IPS-20b (cell line): ENCODE results near the gene MAPKAPK3.

ENCODE experiments used
- H3K27ac ChIP-seq: one replicate; pipeline ENCODE4 v1.5.1; 2013; ENCODE audit warnings: low read length
- H3K27me3 ChIP-seq: 2 replicates; pipeline ENCODE4 v1.6.1; 2013; ENCODE audit warnings: mild to moderate bottlenecking, low read length, inconsistent platforms; ENCODE audit not compliant: insufficient read depth
- H3K36me3 ChIP-seq: 2 replicates; pipeline ENCODE4 v1.6.1; 2013; ENCODE audit warnings: low read depth, mild to moderate bottlenecking, inconsistent platforms, low read length, moderate library complexity; ENCODE audit not compliant: insufficient read depth
- H3K4me1 ChIP-seq: 2 replicates; pipeline ENCODE4 v1.6.1; 2013; ENCODE audit warnings: mild to moderate bottlenecking, control low read depth, inconsistent platforms, low read length, moderate library complexity; ENCODE audit not compliant: insufficient read depth
- H3K4me3 ChIP-seq: 2 replicates; pipeline ENCODE4 v1.5.1; 2013; ENCODE audit warnings: mild to moderate bottlenecking, low read length, inconsistent platforms
- H3K9ac ChIP-seq: 2 replicates; pipeline ENCODE4 v1.6.1; 2013; ENCODE audit warnings: low read depth, mild to moderate bottlenecking, inconsistent platforms, low read length, moderate library complexity
- H3K9me3 ChIP-seq: 2 replicates; pipeline ENCODE4 v1.6.1; 2013; ENCODE audit warnings: mild to moderate bottlenecking, low read depth, low read length, inconsistent platforms; ENCODE audit not compliant: insufficient read depth

Gene MAPKAPK3

DNA sequence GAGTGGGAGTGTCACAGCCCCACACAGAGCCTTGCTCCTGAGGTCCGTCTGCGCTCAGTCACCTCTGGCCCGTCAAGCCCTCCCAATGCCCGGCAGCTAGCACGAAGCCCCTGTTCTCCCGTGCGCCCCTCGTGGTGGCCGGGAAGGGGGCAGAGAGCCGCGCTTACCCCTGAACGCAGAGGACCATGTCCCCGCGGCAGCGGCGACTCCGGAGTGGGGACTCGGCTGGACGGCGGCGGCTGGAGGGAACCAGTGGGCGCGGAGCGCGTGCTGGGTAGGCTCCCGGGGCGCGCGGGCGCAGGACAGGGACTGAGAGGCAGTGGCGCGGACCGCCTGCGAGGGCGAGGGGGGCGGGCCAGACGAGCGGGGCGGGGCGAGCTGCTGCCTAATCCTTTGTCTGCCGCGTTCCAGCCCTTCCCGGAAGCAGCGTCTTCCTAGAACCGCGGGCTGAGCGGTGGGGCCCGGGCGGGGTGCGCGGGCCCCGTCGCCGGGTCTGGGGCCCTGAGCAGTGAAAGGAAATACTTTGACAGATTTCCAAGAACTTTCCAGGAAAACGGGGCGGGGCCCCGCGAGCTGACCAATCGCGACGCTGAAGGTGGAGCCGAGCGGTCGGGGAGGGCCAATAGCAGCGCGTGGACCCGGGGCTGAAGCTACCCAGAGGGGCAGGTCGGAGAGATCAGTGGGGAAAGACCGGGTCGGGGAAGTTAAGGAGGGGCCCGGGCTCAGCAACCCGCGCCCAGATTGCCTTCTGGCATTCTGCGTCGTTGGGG is 5.3 kb upstream of the MAPKAPK3 start, which contains the start of gene CISH:
TSS of gene CISH (minus strand) at position 311 of the 770 bp plus-strand sequence. CDS start at position 187, 124 bp downstream.
- H3K36me3 ChIP-seq: no peaks in the 10 kb centered on the region; the same call in 1 of the 2 replicates
- H3K9me3 ChIP-seq: no peaks in the 10 kb centered on the region
- peaks cover 54% of the 10 kb centered on the region for H3K27me3 ChIP-seq
- no peak within 1 kb of the TSS for H3K27ac ChIP-seq
- peak within 1 kb of the TSS; percentile 75 for H3K4me3 ChIP-seq
- peaks cover 4% of the 10 kb centered on the region; the same call in 1 of the 2 replicates for H3K4me1 ChIP-seq
- peak within 1 kb of the TSS; percentile 74; the same call in 1 of the 2 replicates for H3K9ac ChIP-seq

DNA sequence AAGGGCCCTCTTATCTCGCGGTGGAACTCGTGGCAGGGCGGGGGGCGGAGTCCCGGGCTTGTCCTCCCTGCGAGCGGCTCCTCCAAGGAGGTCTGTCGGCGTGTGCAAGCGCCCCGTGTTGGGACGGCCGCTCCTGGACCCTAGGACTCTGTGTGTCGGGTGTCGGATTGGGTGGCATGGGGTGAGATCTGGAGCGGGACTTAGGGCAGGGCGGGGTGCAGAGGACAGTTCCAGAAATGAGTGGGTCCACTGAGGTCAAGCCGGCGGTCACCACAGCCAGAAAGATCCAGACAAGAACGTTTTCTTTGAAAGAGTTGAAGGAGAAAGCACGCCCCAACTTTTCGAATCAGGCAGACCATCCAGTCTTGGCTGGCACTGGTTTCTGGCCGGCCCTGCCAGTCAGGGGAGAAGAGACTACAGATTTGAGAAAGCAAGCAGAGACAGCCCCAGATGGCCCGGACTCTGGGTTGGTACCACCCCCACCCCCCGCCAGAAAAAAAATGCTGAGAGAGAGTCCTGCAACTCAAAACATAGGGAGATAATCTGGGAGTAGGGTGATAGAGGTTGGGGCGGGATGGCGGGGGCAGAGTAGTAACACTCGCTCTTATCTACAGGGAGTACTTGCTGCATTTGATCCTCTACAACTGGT is 4.6 kb upstream of the MAPKAPK3 start:
- H3K4me3 ChIP-seq: peak overlapping the region; percentile 75
- no peaks in the 10 kb centered on the region; the same call in 1 of the 2 replicates for H3K36me3 ChIP-seq
- H3K4me1 ChIP-seq: peaks cover 4% of the 10 kb centered on the region; the same call in 1 of the 2 replicates
- H3K27ac ChIP-seq: no peak overlapping the region
- H3K27me3 ChIP-seq: peaks cover 54% of the 10 kb centered on the region
- peak overlapping the region; percentile 62; the same call in 1 of the 2 replicates for H3K9ac ChIP-seq
- H3K9me3 ChIP-seq: no peaks in the 10 kb centered on the region

DNA sequence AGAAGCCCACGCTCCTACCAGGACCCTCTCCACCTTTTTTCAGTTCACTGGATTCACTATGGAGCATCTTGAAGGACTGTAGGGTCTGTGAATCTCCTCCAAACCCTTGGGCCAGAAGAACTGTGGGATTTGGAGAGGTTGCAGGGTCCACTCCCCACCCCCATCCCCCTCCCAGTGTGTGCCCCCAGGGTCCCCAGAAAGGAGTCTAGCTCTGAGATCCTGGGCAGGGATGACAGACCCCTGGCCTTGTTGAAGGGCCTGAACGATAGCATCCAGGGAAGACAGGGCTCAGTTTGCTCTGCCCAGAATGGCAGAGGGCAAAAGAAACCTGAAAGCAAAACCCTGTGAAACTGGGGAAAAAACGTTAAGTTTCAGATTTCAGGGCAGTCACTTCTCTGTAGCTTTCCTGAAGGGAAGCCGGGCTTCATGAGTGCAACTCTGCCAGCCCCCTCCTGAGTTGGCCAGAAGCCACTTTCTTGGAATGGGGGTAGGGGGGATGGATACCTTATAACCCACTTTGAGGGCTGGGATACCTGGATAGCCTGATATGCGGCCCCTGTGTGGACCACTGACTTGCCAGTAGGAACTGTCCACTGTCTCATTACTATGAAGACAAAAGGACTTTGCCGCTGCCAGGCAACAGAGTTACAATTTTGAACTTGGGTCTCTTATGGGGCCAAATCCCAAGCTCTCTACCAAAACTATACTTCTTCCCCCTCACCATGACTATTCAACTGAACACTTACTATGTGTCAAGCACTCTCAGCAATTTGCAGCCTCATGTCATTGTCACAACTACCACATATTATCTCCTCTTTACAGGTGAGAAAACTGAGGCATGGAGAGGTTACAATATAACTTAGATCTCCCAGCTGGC is 3.7 kb upstream of the MAPKAPK3 start:
- Histone ChIP-seq H3K36me3 (no peaks in the 10 kb centered on the region), H3K4me3 (no peak overlapping the region), H3K4me1 (peaks cover 8% of the 10 kb centered on the region), H3K27me3 (peaks cover 62% of the 10 kb centered on the region), H3K27ac (no peak overlapping the region), H3K9me3 (no peaks in the 10 kb centered on the region), H3K9ac (no peak overlapping the region)

DNA sequence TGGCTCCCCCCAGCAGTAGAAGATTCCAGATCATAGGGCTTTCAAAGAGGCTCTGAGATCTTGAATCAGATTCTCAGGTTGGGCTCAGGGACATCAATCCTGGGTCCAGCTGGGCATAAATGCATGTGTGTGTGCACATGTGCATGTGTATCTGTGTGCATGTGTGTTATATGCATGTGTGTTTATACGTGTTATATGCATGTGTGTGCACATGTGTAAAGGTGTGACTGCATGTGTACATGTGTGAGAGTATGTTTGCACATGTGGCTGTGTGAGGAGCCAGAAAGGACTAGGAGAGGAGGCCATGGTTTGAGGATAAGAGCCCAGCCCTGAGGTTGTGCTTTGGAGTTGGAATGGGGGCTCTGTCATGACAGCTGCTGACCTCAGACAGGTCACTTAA is 1.8 kb upstream of the MAPKAPK3 start:
- Histone ChIP-seq H3K9me3 (no peaks in the 10 kb centered on the region), H3K4me3 (no peak overlapping the region), H3K9ac (no peak overlapping the region), H3K36me3 (no peaks in the 10 kb centered on the region), H3K4me1 (peaks cover 8% of the 10 kb centered on the region), H3K27me3 (peaks cover 54% of the 10 kb centered on the region), H3K27ac (no peak overlapping the region)

DNA sequence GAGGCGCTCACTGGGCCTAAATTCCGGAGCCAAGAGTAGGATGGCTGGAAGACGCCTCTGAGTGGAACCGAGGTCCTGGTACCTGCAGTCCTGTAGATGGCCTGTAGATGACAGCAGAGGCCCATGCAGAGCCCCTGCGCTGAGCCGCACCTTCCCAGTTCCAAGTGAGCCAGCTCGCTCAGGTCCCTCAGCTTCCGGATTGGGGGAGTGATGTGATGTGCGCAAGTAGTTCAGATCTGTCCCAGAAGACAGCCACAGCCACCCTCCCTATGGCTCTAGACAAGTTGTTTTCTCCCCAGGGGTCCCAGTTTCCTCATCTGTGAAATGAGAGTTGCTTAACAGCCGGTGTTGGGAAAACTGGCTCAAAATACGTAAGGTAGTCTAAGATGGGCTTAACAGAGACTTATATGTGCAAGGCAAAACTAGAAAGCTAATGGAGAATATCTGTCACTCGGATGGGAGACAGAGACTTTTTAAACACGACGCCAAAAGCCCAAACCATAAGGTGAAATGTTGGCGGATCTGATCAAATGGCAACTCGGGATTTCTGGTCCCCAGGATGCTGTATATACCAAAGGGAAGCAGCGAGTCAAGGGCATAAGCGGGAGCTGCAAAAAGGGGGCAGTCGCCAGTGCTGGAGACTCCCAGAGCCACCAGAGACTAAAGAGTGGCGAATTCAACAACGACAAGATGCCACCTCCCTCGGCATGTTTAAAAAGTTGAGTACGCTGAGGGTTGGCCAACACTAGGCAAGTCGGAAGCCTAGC is 765 bp upstream of the MAPKAPK3 start:
- peaks cover 44% of the 10 kb centered on the region for H3K27me3 ChIP-seq
- peak overlapping the region; percentile 0; the same call in 1 of the 2 replicates for H3K9ac ChIP-seq
- no peaks in the 10 kb centered on the region for H3K9me3 ChIP-seq
- H3K4me1 ChIP-seq: peaks cover 8% of the 10 kb centered on the region
- no peak overlapping the region for H3K27ac ChIP-seq
- H3K36me3 ChIP-seq: no peaks in the 10 kb centered on the region
- H3K4me3 ChIP-seq: peak overlapping the region; percentile 78

DNA sequence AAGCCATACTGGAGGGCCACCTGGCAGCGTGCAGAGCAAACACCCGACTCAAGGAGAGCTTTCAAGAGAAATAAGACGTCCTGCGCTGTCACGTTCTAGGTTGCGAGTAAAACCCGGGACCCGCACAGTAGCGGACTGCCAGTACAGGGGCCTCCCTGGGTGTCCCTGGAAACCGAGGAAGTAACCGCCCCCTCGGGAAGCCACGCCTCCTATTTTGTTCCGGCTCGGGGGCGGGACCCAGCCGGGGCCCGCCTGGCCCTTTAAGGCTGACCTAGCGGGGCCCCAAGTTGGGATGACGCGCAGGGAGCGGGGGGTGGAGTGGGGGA is 218 bp upstream of the MAPKAPK3 start:
- no peaks in the 10 kb centered on the region for H3K36me3 ChIP-seq
- no peak overlapping the region for H3K27ac ChIP-seq
- peak overlapping the region; percentile 78 for H3K4me3 ChIP-seq
- H3K9ac ChIP-seq: peak overlapping the region; percentile 0; the same call in 1 of the 2 replicates
- H3K4me1 ChIP-seq: peaks cover 8% of the 10 kb centered on the region
- H3K9me3 ChIP-seq: no peaks in the 10 kb centered on the region
- peaks cover 42% of the 10 kb centered on the region for H3K27me3 ChIP-seq

DNA sequence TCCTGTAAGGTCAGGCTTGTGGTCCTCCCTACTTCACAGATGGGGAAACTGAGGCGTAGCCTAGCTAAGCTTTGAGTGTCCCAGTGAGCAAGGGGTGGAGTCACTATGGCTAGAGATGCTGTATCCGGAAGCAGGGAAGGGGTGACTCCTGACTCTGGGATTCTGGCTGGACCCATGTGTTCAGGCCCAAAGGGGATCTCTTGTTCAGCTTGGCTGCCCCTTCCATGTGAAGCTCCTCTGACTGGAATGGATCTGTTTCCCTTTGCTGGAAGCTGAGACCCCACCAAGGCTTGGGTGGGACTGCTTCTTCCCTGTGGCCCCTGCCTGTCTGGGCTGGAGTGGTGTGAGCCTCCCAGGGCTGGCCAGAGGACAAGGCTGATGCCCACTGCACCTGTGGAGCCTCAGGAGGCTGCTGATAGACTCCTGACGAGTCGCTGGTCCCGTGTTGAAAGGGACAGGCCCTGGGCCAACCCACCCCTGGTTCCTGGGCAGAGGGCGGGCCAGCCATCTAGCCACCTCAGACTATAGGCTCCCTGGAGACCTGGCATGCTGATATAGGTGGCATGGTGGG is 1.0 kb downstream of the MAPKAPK3 start:
- Histone ChIP-seq H3K36me3 (peaks cover 6% of the 10 kb centered on the region; the same call in 1 of the 2 replicates), H3K9ac (peak overlapping the region; percentile 87; the same call in 1 of the 2 replicates), H3K4me3 (peak overlapping the region; percentile 74), H3K27ac (no peak overlapping the region), H3K4me1 (peaks cover 6% of the 10 kb centered on the region), H3K9me3 (no peaks in the 10 kb centered on the region), H3K27me3 (peaks cover 33% of the 10 kb centered on the region)

DNA sequence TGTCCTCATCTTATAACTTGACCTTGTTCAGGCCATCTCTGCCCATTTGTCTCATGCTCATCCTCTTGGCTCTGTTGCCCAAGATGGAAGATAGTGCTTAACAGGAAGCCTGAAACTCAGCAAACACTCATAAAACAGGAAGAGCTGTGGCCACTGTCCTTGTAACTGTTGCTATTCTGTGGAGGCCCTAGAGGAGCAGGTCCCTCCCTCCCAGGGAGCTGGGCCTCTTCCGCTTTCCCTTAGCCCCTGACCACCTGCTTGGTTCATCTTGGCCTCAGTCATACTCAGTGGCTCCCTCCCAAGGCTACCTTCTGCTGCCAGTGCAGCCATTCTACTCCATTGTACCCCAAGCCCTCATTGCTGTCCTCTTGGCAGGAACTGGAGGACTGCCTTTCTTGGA is 3.5 kb downstream of the MAPKAPK3 start:
- Histone ChIP-seq H3K27me3 (peaks cover 18% of the 10 kb centered on the region; the same call in 1 of the 2 replicates), H3K27ac (no peak overlapping the region), H3K9me3 (no peaks in the 10 kb centered on the region), H3K36me3 (peaks cover 6% of the 10 kb centered on the region; the same call in 1 of the 2 replicates), H3K9ac (no peak overlapping the region), H3K4me3 (no peak overlapping the region), H3K4me1 (peaks cover 13% of the 10 kb centered on the region)

DNA sequence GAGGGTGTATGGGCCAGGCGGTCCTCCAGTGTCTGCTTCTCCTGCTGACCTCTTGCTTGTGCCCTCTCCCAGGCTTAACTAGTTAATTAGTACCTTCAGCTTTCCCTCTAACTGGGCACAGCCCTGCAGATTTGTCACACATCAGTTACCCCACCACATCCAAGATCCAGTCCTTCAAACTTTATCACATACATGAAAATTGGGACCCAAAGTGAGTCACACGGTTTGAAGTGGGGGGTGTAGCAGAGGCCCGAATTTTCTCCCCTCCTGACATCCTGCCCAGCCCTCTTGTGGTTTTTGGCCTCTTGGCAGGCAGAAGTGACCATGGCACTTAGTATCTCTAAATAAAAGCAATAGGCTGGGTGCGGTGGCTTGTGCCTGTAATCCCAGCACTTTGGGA is 3.9 kb downstream of the MAPKAPK3 start:
- peaks cover 14% of the 10 kb centered on the region; the same call in 1 of the 2 replicates for H3K27me3 ChIP-seq
- peaks cover 6% of the 10 kb centered on the region; the same call in 1 of the 2 replicates for H3K36me3 ChIP-seq
- no peak overlapping the region for H3K27ac ChIP-seq
- H3K9ac ChIP-seq: no peak overlapping the region
- peaks cover 16% of the 10 kb centered on the region for H3K4me1 ChIP-seq
- H3K4me3 ChIP-seq: no peak overlapping the region
- no peaks in the 10 kb centered on the region for H3K9me3 ChIP-seq

DNA sequence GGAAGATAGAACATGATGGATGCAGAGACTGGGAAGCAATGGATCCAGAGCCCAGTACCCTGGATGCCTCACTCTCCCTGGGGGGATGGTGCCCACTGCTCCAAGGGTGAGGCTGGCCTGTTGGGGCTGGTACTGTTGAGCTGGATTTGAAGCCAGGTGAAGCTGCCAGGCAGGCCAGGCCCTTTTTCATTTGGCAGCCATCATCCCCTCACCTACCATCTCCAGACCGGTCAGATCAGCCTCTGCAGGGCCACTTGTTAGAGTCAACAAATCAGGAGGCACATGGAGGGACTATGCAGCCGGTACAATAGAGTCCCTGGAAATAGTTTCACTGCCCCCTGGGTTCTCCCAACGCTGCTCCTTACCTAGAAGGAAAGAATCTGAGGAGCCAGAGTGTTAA is 5.9 kb downstream of the MAPKAPK3 start:
- Histone ChIP-seq H3K27me3 (peaks cover 2% of the 10 kb centered on the region; the same call in 1 of the 2 replicates), H3K27ac (no peak overlapping the region), H3K9me3 (no peaks in the 10 kb centered on the region), H3K9ac (no peak overlapping the region; the same call in 1 of the 2 replicates), H3K36me3 (peaks cover 6% of the 10 kb centered on the region; the same call in 1 of the 2 replicates), H3K4me1 (peaks cover 12% of the 10 kb centered on the region), H3K4me3 (no peak overlapping the region)
